Heart left ventricle (tissue), 16 donors: ENCODE results near the gene ZYG11B. TPM values are rescaled to one million over a fixed set of nuclear protein-coding genes. Genes with fewer than 3 reads are reported as not detected.

Source experiments
- ATAC-seq, 4 donors: fragments of 200-7000 bp; cut with Tn5 transposase; one replicate each; pipeline ENCODE4 v1.9.1; 2020 to 2022; ENCODE audit warnings: moderate library complexity in 4 of 4, mild to moderate bottlenecking in 3 of 4, moderate number of reproducible peaks in 1 of 4
- DNase-seq, 5 donors: peaks; one replicate each; pipeline ENCODE4 v3.0.0-alpha.2; 2020
- H3K27ac ChIP-seq, 12 donors: fragments of 200-600 bp; sonication (generic) in 4 of 12; one replicate each; pipeline versions ENCODE4 v1.5.0 to v1.8.0; 2016 to 2022; ENCODE audit warnings: mild to moderate bottlenecking in 2 of 12
- H3K27me3 ChIP-seq, 9 donors: fragments of 200-600 bp; sonication (generic) in 2 of 9; one replicate each; pipeline versions ENCODE4 v1.5.1 to v1.8.0; 2016 to 2022; ENCODE audit warnings: mild to moderate bottlenecking in 3 of 9
- H3K36me3 ChIP-seq, 9 donors: fragments of 200-600 bp; sonication (generic) in 2 of 9; one replicate each; pipeline versions ENCODE4 v1.5.0 to v1.8.0; 2018 to 2022; ENCODE audit warnings: mild to moderate bottlenecking in 2 of 9
- H3K4me1 ChIP-seq, 12 donors: fragments of 200-600 bp; sonication (generic) in 4 of 12; one replicate each; pipeline versions ENCODE4 v1.5.0 to v1.8.0; 2016 to 2022; ENCODE audit warnings: mild to moderate bottlenecking in 3 of 12
- H3K4me3 ChIP-seq, 12 donors: fragments of 200-600 bp; sonication (generic) in 4 of 12; one replicate each; pipeline versions ENCODE4 v1.5.0 to v1.8.0; 2017 to 2022; ENCODE audit warnings: mild to moderate bottlenecking in 9 of 12, moderate library complexity in 4 of 12
- H3K9me3 ChIP-seq, 12 donors: fragments of 200-600 bp; sonication (generic) in 4 of 12; one replicate each; pipeline versions ENCODE4 v1.5.0 to v1.8.0; 2016 to 2022; ENCODE audit warnings: mild to moderate bottlenecking in 1 of 12
- CTCF ChIP-seq, 12 donors: fragments of 200-600 bp; sonication (generic) in 4 of 12; IDR thresholded peaks; one replicate each; pipeline versions ENCODE4 v1.5.0 to v1.8.0; 2018 to 2022; ENCODE audit warnings: antibody characterized with exemption in 12 of 12, mild to moderate bottlenecking in 5 of 12
- POLR2A ChIP-seq, 2 donors: fragments of 450-650 bp; IDR thresholded peaks; one replicate each; pipeline ENCODE4 v1.6.1; 2017; ENCODE audit warnings: antibody characterized with exemption in 2 of 2, mild to moderate bottlenecking in 2 of 2, moderate library complexity in 2 of 2
- WGBS, 4 donors: extraction: QIAGEN DNeasy Blood & Tissue Kit in 2 of 4; methylation state at CpG; one replicate each; pipeline versions ENCODE4 v1.1.5 to v1.1.7; 2013 to 2018; 5-methylcytosine and 5-hydroxymethylcytosine counted together
- intact Hi-C, 10 donors: fragments of 100-400 bp; cut with DNase I; formaldehyde crosslinking; loops; one replicate each; pipeline versions ENCODE4 v1.11.1 to v1.14.2; 2022
- polyA plus RNA-seq, 2 donors: library from polyadenylated mRNA; stranded (reverse); fragments of 200-250 nt; gene quantifications; one replicate each; pipeline ENCODE4 v1.2.3, GENCODE V29; 2013
- total RNA-seq, 9 donors: library from RNA; depleted of rRNA in 2 of 9; stranded (reverse); fragments of >200 nt in 2 of 9; fragmentation: NEBNext Ultra II Directional in 3 of 9; extraction: Animal tissue kit (Norgen Biotek cat#: 25700) in 3 of 9; gene quantifications; one replicate each; pipeline versions ENCODE4 v1.1.0 to v1.2.4, GENCODE V29; 2016 to 2023
- donor health status: ischemic (EF 13 %, LVEDD 7.1; RV severe dilation, severe dysfunction).
- donor health status: healthy with polysubstance abuse.
- donor health status: DM: no; HTN: yes; CAD: no.
- donor health status: DM: no; HTN: no; CAD: no.
- donor health status: ischemic (EF 25% LVEDD 6.9; RV normal size, moderate dysfunction).
- donor health status: ischemic (EF 25% LVEDD 5.7; RV mildly dilated, moderate dysfunction).
- donor health status: healthy.
- donor health status: DM: yes; HTN: yes; CAD: no.
- donor health status: ischemic (EF 35%, LVEDD 5.7; RV mildly dilated, moderate dysfunction).
- donor health status: nonischemic (EF 11% LVEDD 7.7; RV severe dilation, severe dysfunction).
- donor health status: DM: yes; HTN: yes; CAD: no.
- donor health status: PGD.
- donor health status: ischemic (EF 29% LVEDD 5.4; RV normal size, mild dysfunction).
- donor health status: nonischemic (EF 23%, LVEDD 6.1; RV moderate dilation, normal function).

ZYG11B gene
- total and polyA plus RNA-seq, 11 donors, result 16.6 to 85.4 (median 62.6) TPM

DNA sequence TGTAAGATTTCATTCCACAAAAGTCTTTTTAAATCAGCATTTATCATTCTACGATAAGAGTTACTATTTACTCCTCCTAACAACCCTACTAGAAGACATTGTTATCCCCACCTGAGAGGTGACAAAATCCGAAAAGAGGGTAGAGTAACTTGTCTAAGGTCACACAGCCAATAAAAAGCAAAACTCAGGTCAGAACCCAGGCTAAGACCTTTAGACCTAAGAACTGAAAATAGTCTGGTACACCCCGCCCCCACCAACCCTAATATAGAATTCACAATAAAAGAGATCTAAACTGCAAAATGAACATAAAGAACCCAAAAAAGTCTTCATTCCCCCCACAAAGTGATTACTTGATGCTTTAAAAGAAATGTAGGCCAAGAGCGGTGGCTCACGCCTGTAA is 46.8 kb upstream of the ZYG11B start:
- no peak for TF ChIP-seq CTCF (IDR thresholded peaks at IDR 0.05)
- TF ChIP-seq POLR2A (IDR thresholded peaks at IDR 0.05), result no peak
- DNase-seq (no peak), ATAC-seq (no peak)
- Histone ChIP-seq H3K27me3 (no peaks in the 10 kb centered on the region), H3K4me1 (peaks cover 0 to 19% (median 7%) of the 10 kb centered on the region in 12 donors), H3K36me3 (no peaks in the 10 kb centered on the region), H3K4me3 (no peak overlapping the region), H3K27ac (no peak overlapping the region), H3K9me3 (no peaks in the 10 kb centered on the region)
- WGBS, 4 donors, result 87 to 93% (median 92%) methylated on average over 5 of the region's 5 CpGs
- intact Hi-C loops, result loop anchor here in 1 of 10 donors (10.0 kb wide), 1 partner anchor 125 kb away; the partner anchor contains the start of gene TUT4

DNA sequence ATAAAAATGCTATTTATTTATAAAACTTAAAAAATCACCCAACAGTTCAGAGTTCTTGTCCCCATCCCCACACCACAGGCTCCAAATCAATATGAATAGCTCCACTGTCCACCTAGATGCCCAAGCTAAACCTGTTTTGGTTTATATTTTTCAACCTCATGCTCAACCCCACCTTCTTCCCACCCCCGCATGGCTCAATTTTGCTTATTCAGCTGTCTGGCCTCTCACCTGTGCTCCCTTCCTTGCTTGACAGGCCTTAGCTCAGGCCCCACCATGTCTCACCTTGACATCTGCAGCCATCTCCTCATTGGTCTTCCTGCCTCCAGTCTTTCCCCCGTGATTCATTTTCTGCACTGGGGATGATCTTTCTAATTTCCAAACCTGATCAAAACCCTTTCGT is 45.9 kb upstream of the ZYG11B start:
- H3K9me3 ChIP-seq, result no peaks in the 10 kb centered on the region
- no peak for DNase-seq
- TF ChIP-seq CTCF (IDR thresholded peaks at IDR 0.05), result no peak
- TF ChIP-seq POLR2A (IDR thresholded peaks at IDR 0.05), result no peak
- no peaks in the 10 kb centered on the region for H3K27me3 ChIP-seq
- intact Hi-C loops, result loop anchor here in 9 of 10 donors (10.0 kb wide), 7 partner anchors 126 to 556 kb away; partner anchors contain the start of genes TUT4 (in 3 of the 9), ORC1 (in 1 of the 9) and PRPF38A (in 1 of the 9)
- WGBS, 4 donors, result 87 to 90% (median 89%) methylated on average over 3 of the region's 3 CpGs
- ATAC-seq, result no peak
- peaks cover 0 to 6% (median 0%) of the 10 kb centered on the region in 9 donors for H3K36me3 ChIP-seq
- H3K4me1 ChIP-seq, result peaks cover 0 to 19% (median 7%) of the 10 kb centered on the region in 12 donors
- no peak overlapping the region for H3K27ac ChIP-seq
- no peak overlapping the region for H3K4me3 ChIP-seq

GRCh38 chr1:52681136-52681535 is 45.1 kb upstream of the ZYG11B start:
- Histone ChIP-seq H3K9me3 (no peaks in the 10 kb centered on the region), H3K27ac (no peak overlapping the region), H3K27me3 (no peaks in the 10 kb centered on the region), H3K4me3 (no peak overlapping the region), H3K4me1 (peaks cover 0 to 21% (median 7%) of the 10 kb centered on the region in 12 donors), H3K36me3 (peaks cover 0 to 7% (median 0%) of the 10 kb centered on the region in 9 donors)
- DNase-seq (no peak), ATAC-seq (no peak)
- TF ChIP-seq CTCF (IDR thresholded peaks at IDR 0.05), result no peak
- TF ChIP-seq POLR2A (IDR thresholded peaks at IDR 0.05), result no peak
- intact Hi-C loops, result loop anchor here in 9 of 10 donors (10.0 kb wide), 7 partner anchors 126 to 556 kb away; partner anchors contain the start of genes TUT4 (in 3 of the 9), ORC1 (in 1 of the 9) and PRPF38A (in 1 of the 9)
- 79 to 89% (median 87%) methylated on average over 4 of the region's 4 CpGs for WGBS, 4 donors

DNA sequence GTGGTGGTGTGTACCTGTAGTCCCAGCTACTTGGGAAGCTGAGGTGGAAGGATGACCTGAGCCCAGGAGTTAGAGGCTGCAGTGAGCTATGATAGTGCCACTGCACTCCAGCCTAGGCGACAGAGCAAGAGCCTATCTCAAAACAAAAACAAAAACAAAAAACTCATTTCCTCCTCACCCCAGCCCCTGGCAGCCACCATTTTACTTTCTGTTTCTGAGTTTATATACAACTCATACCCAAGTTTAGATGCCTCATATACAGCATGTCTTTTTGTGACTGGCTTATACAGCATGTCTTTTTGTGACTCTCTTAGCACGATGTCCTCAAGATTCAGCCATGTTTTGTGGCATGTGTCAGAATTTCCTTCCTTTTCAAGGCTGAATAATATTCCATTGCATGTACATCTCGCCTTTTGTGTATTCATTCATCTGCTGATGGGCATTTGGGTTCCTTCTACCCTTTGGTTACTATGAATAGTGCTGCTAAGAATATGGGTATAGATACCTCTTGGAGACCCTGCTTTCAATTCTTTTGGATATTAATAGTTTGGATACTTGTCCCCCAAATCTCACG is 42.8 kb upstream of the ZYG11B start:
- Histone ChIP-seq H3K36me3 (peaks cover 0 to 27% (median 19%) of the 10 kb centered on the region in 9 donors), H3K4me3 (no peak overlapping the region), H3K27ac (no peak overlapping the region), H3K9me3 (peaks cover 0 to 4% (median 0%) of the 10 kb centered on the region in 12 donors), H3K27me3 (no peaks in the 10 kb centered on the region), H3K4me1 (peaks cover 0 to 6% (median 0%) of the 10 kb centered on the region in 12 donors)
- intact Hi-C loops, result loop anchor here in 9 of 10 donors (10.0 kb wide), 7 partner anchors 129 to 559 kb away; partner anchors contain the start of genes TUT4 (in 3 of the 9), ORC1 (in 1 of the 9) and PRPF38A (in 1 of the 9)
- DNase-seq, result no peak
- whole genome bisulfite sequencing, 4 donors, result 91 to 96% (median 94%) methylated on average over 4 of the region's 4 CpGs
- no peak for TF ChIP-seq POLR2A (IDR thresholded peaks at IDR 0.05)
- no peak for TF ChIP-seq CTCF (IDR thresholded peaks at IDR 0.05)
- ATAC-seq, result no peak
